ENCODE measurements around the gene PGPEP1. TPM values are rescaled to one million over a fixed set of nuclear protein-coding genes. Genes with fewer than 3 reads are reported as not detected.
A peak's percentile ranks its signal among the peaks of the same experiment; 100 is the strongest.

The PGPEP1 gene
- total RNA-seq, 1 experiment from 2014 or later: 13.6 TPM

GRCh38 chr19:18385675-18386542 is 45.5 kb downstream of the PGPEP1 start, which contains the start of gene GDF15:
Gene GDF15, plus strand, starts transcription at chr19:18386158. Its CDS starts 32 bp downstream, at chr19:18386190.
- no peaks in the 10 kb centered on the region for H3K79me2 ChIP-seq (ENCODE audit: low read length)
- H3K36me3 ChIP-seq (ENCODE audit: insufficient read depth, low read length): no peaks in the 10 kb centered on the region
- H3K4me2 ChIP-seq (ENCODE audit: low read depth, low read length, poor library complexity, severe bottlenecking): no peak within 1 kb of the TSS
- no peaks in the 10 kb centered on the region for H3K9me3 ChIP-seq (ENCODE audit: low read length)
- H3K4me1 ChIP-seq (ENCODE audit: low read length): peaks cover 7% of the 10 kb centered on the region
- no peaks in the 10 kb centered on the region; the same call in 1 of the 2 replicates for H3K27me3 ChIP-seq (ENCODE audit: low read length)
- peak; percentile 65 for DNase-seq
- no peaks in the 10 kb centered on the region for H4K20me1 ChIP-seq (ENCODE audit: insufficient read depth, low read depth, low read length)
- H3K9me2 ChIP-seq (replicated peaks; ENCODE audit: insufficient read depth, low read length): no peaks in the 10 kb centered on the region
- H3K9ac ChIP-seq (ENCODE audit: low read length): no peak within 1 kb of the TSS
- H3K4me3 ChIP-seq (ENCODE audit: low read length): no peak within 1 kb of the TSS
- H2AFZ ChIP-seq (ENCODE audit: low read length): no peak within 1 kb of the TSS
- H3K27ac ChIP-seq (ENCODE audit: low read length): no peak within 1 kb of the TSS

- H3K9ac ChIP-seq (ENCODE audit: low read length): no peak overlapping the region
- H3K9me2 ChIP-seq (replicated peaks; ENCODE audit: insufficient read depth, low read length): no peaks in the 10 kb centered on the region
- H3K36me3 ChIP-seq (ENCODE audit: insufficient read depth, low read length): no peaks in the 10 kb centered on the region
- H4K20me1 ChIP-seq (ENCODE audit: insufficient read depth, low read depth, low read length): no peaks in the 10 kb centered on the region
- H2AFZ ChIP-seq (ENCODE audit: low read length): no peak overlapping the region
- H3K27ac ChIP-seq (ENCODE audit: low read length): no peak overlapping the region
- H3K4me3 ChIP-seq (ENCODE audit: low read length): no peak overlapping the region
- H3K4me1 ChIP-seq (ENCODE audit: low read length): peaks cover 7% of the 10 kb centered on the region
- no peaks in the 10 kb centered on the region for H3K9me3 ChIP-seq (ENCODE audit: low read length)
- no peak for DNase-seq
- H3K27me3 ChIP-seq (ENCODE audit: low read length): no peaks in the 10 kb centered on the region; the same call in 1 of the 2 replicates
- H3K79me2 ChIP-seq (ENCODE audit: low read length): no peaks in the 10 kb centered on the region
- H3K4me2 ChIP-seq (ENCODE audit: low read depth, low read length, poor library complexity, severe bottlenecking): no peak overlapping the region
Observed at GRCh38 chr19:18386543-18387271, 46.3 kb downstream of the PGPEP1 start.

GRCh38 chr19:18388100-18388959 is 47.9 kb downstream of the PGPEP1 start:
- Histone ChIP-seq H3K79me2 (ENCODE audit: low read length) (no peaks in the 10 kb centered on the region), H2AFZ (ENCODE audit: low read length) (no peak overlapping the region), H3K27me3 (ENCODE audit: low read length) (no peaks in the 10 kb centered on the region; the same call in 1 of the 2 replicates), H3K4me2 (ENCODE audit: low read depth, low read length, poor library complexity, severe bottlenecking) (peak overlapping the region; percentile 41), H3K9ac (ENCODE audit: low read length) (peak overlapping the region; percentile 30; the same call in 1 of the 2 replicates), H3K27ac (ENCODE audit: low read length) (no peak overlapping the region), H4K20me1 (ENCODE audit: insufficient read depth, low read depth, low read length) (no peaks in the 10 kb centered on the region), H3K4me1 (ENCODE audit: low read length) (peaks cover 17% of the 10 kb centered on the region), H3K9me2 (replicated peaks; ENCODE audit: insufficient read depth, low read length) (no peaks in the 10 kb centered on the region), H3K9me3 (ENCODE audit: low read length) (no peaks in the 10 kb centered on the region), H3K36me3 (ENCODE audit: insufficient read depth, low read length) (no peaks in the 10 kb centered on the region), H3K4me3 (ENCODE audit: low read length) (peak overlapping the region; percentile 38; the same call in 1 of the 2 replicates)
- peak; percentile 94 for DNase-seq

GRCh38 chr19:18388960-18389725 is 48.7 kb downstream of the PGPEP1 start:
- no peak overlapping the region for H2AFZ ChIP-seq (ENCODE audit: low read length)
- H3K9me2 ChIP-seq (replicated peaks; ENCODE audit: insufficient read depth, low read length): no peaks in the 10 kb centered on the region
- no peaks in the 10 kb centered on the region for H3K79me2 ChIP-seq (ENCODE audit: low read length)
- H3K9ac ChIP-seq (ENCODE audit: low read length): peak overlapping the region; percentile 30; the same call in 1 of the 2 replicates
- no peaks in the 10 kb centered on the region for H3K9me3 ChIP-seq (ENCODE audit: low read length)
- H3K4me3 ChIP-seq (ENCODE audit: low read length): peak overlapping the region; percentile 38; the same call in 1 of the 2 replicates
- no peaks in the 10 kb centered on the region for H3K36me3 ChIP-seq (ENCODE audit: insufficient read depth, low read length)
- H3K4me2 ChIP-seq (ENCODE audit: low read depth, low read length, poor library complexity, severe bottlenecking): peak overlapping the region; percentile 41
- peaks cover 21% of the 10 kb centered on the region for H3K4me1 ChIP-seq (ENCODE audit: low read length)
- H3K27ac ChIP-seq (ENCODE audit: low read length): no peak overlapping the region
- no peak for DNase-seq
- no peaks in the 10 kb centered on the region; the same call in 1 of the 2 replicates for H4K20me1 ChIP-seq (ENCODE audit: insufficient read depth, low read depth, low read length)
- H3K27me3 ChIP-seq (ENCODE audit: low read length): no peaks in the 10 kb centered on the region; the same call in 1 of the 2 replicates

GRCh38 chr19:18389726-18390064 is 49.3 kb downstream of the PGPEP1 start:
- H3K4me1 ChIP-seq (ENCODE audit: low read length): peaks cover 21% of the 10 kb centered on the region
- H3K4me3 ChIP-seq (ENCODE audit: low read length): no peak overlapping the region
- H3K27me3 ChIP-seq (ENCODE audit: low read length): no peaks in the 10 kb centered on the region; the same call in 1 of the 2 replicates
- no peak overlapping the region for H3K27ac ChIP-seq (ENCODE audit: low read length)
- no peaks in the 10 kb centered on the region for H3K79me2 ChIP-seq (ENCODE audit: low read length)
- no peak overlapping the region for H3K9ac ChIP-seq (ENCODE audit: low read length)
- no peak overlapping the region for H3K4me2 ChIP-seq (ENCODE audit: low read depth, low read length, poor library complexity, severe bottlenecking)
- no peaks in the 10 kb centered on the region for H3K9me2 ChIP-seq (replicated peaks; ENCODE audit: insufficient read depth, low read length)
- H4K20me1 ChIP-seq (ENCODE audit: insufficient read depth, low read depth, low read length): no peaks in the 10 kb centered on the region; the same call in 1 of the 2 replicates
- no peak for DNase-seq
- H3K9me3 ChIP-seq (ENCODE audit: low read length): no peaks in the 10 kb centered on the region
- H2AFZ ChIP-seq (ENCODE audit: low read length): no peak overlapping the region
- H3K36me3 ChIP-seq (ENCODE audit: insufficient read depth, low read length): no peaks in the 10 kb centered on the region

DNA sequence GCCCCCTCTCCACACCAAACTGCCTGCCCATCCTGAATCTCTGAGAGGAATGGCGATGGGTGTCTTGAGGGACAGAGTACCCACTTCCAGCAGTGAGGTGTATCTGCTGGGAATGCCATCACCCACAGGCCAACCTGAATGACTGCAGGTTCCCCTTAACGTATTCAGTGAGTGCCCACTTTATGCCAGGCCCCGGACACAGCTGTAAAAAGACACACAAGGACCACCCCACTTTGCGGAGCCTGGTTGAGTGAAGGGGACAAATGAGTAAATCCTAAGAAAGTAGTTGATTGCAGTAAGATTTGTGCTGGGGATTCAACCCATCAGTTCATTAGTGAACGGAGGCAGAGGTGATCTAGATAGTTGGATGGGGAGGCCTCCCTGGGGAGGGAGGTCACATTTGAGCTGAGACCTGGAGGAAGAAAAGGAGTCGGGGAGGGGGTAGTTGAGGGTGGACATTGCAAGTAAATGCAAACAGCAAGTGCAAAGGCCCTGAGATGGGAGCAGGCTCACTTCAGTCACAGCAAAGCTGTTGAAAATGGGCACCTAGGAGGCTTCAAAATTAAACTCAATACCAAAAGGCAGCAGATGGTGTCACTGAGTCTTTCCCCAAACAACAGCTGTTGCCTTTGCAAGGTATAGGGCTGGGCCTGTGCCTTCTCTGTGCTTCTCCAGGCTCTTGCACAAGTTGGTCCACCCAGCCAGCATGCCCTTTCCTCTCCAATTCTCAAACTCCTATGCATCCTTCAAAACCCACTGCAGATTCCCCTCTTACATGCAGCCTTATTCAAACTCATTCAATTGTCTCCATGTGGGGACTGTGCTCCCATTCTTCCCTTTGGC is 49.9 kb downstream of the PGPEP1 start:
- Histone ChIP-seq H4K20me1 (ENCODE audit: insufficient read depth, low read depth, low read length) (no peaks in the 10 kb centered on the region; the same call in 1 of the 2 replicates), H3K9me2 (replicated peaks; ENCODE audit: insufficient read depth, low read length) (no peaks in the 10 kb centered on the region), H3K9ac (ENCODE audit: low read length) (no peak overlapping the region), H3K27ac (ENCODE audit: low read length) (no peak overlapping the region), H2AFZ (ENCODE audit: low read length) (no peak overlapping the region), H3K4me3 (ENCODE audit: low read length) (no peak overlapping the region), H3K36me3 (ENCODE audit: insufficient read depth, low read length) (no peaks in the 10 kb centered on the region), H3K79me2 (ENCODE audit: low read length) (no peaks in the 10 kb centered on the region), H3K9me3 (ENCODE audit: low read length) (no peaks in the 10 kb centered on the region), H3K27me3 (ENCODE audit: low read length) (no peaks in the 10 kb centered on the region; the same call in 1 of the 2 replicates), H3K4me1 (ENCODE audit: low read length) (peaks cover 21% of the 10 kb centered on the region), H3K4me2 (ENCODE audit: low read depth, low read length, poor library complexity, severe bottlenecking) (no peak overlapping the region)
- DNase-seq: no peak

Data from Karpas-422 (cell line).